Adrenal gland (tissue), 12 donors: ENCODE results near the gene SLC8B1. TPM values are rescaled to one million over a fixed set of nuclear protein-coding genes. Genes with fewer than 3 reads are reported as not detected.

Experiments
- DNase-seq, 7 donors: peaks; one replicate each; pipeline ENCODE4 v3.0.0-alpha.2; 2019 to 2020
- H3K27ac ChIP-seq, 5 donors: fragments of 200-600 bp; sonication (generic) in 4 of 5; 1 replicate in 3 of 5; 2 replicates in 2 of 5; pipeline versions ENCODE4 v1.5.1 to v1.8.0; 2016 to 2020; ENCODE audit warnings: mild to moderate bottlenecking in 1 of 5
- H3K27me3 ChIP-seq: fragments of 200-600 bp; 2 replicates; pipeline ENCODE4 v1.8.0; 2021
- H3K36me3 ChIP-seq, 2 donors: fragments of 200-600 bp; replicated peaks in 1 of 2; 1 replicate in 1 of 2; 2 replicates in 1 of 2; pipeline versions ENCODE4 v1.5.1 to v1.8.0; 2018 to 2022
- H3K4me1 ChIP-seq, 2 donors: fragments of 200-600 bp; replicated peaks in 1 of 2; 1 replicate in 1 of 2; 2 replicates in 1 of 2; pipeline versions ENCODE4 v1.5.1 to v1.8.0; 2018 to 2021
- H3K4me3 ChIP-seq, 4 donors: fragments of 200-600 bp; sonication (generic) in 3 of 4; one replicate each; pipeline ENCODE4 v1.5.1; 2016 to 2018
- H3K9me3 ChIP-seq, 3 donors: fragments of 200-600 bp; sonication (generic) in 1 of 3; replicated peaks in 1 of 3; 1 replicate in 2 of 3; 2 replicates in 1 of 3; pipeline versions ENCODE4 v1.5.1 to v1.8.0; 2016 to 2021
- CTCF ChIP-seq, 6 experiments: fragments of 450-650 bp in 4 of 6; fragments of 200-600 bp in 2 of 6; sonication (generic) in 1 of 6; IDR thresholded peaks; 1 replicate in 5 of 6; 2 replicates in 1 of 6; pipeline versions ENCODE4 v1.5.1 to v1.8.0; 2016 to 2021; ENCODE audit warnings: antibody characterized with exemption in 6 of 6, mild to moderate bottlenecking in 2 of 6, moderate library complexity in 1 of 6
- POLR2A ChIP-seq, 2 donors: fragments of 450-650 bp; IDR thresholded peaks; one replicate each; pipeline ENCODE4 v1.6.1; 2017; ENCODE audit warnings: antibody characterized with exemption in 2 of 2, mild to moderate bottlenecking in 2 of 2, moderate library complexity in 1 of 2
- WGBS, 4 donors: extraction: QIAGEN DNeasy Blood & Tissue Kit in 2 of 4; methylation state at CpG; one replicate each; pipeline versions ENCODE4 v1.1.5 to v1.1.7; 2013 to 2017; 5-methylcytosine and 5-hydroxymethylcytosine counted together
- intact Hi-C, 2 donors: fragments of 100-400 bp; cut with DNase I; formaldehyde crosslinking; loops; one replicate each; pipeline versions ENCODE4 v1.14.1 to v1.15.0; 2022 to 2023
- polyA plus RNA-seq, 3 donors: library from polyadenylated mRNA; stranded (reverse); fragments of 200-250 nt in 2 of 3; fragments of 350-450 nt in 1 of 3; fragmentation: Illumina TruSeq in 1 of 3; extraction: RNeasy Lipid Tissue Mini Kit (QIAGEN cat#74804) in 1 of 3; gene quantifications; one replicate each; pipeline ENCODE4 v1.2.3, GENCODE V29; 2013 to 2014
- total RNA-seq, 9 donors: library from RNA; depleted of rRNA in 4 of 9; stranded (reverse); fragments of >200 nt in 4 of 9; fragments of 120-200 nt in 1 of 9; fragmentation: NEBNext Ultra II Directional in 1 of 9; extraction: Animal tissue kit (Norgen Biotek cat#: 25700) in 1 of 9; gene quantifications; one replicate each; pipeline versions ENCODE4 v1.1.0 to v1.2.4, GENCODE V29; 2013 to 2023
- donor health status: healthy with polysubstance abuse.
- donor health status: Bipolar disorder and iron deficiency.
- donor health status: DM: yes; HTN: yes; CAD: no.
- donor health status: DM: no; HTN: no; CAD: no.
- donor health status: DM: no; HTN: no; CAD: no.
- donor health status: DM: yes; HTN: yes; CAD: no.

The SLC8B1 gene
- total and polyA plus RNA-seq, 12 donors: 67.6 to 288 (median 188) TPM

- intact Hi-C loops: no loop called here
- peak overlapping the region in 3 of 5 donors; percentile 16 to 48 (median 43) for H3K27ac ChIP-seq
- H3K36me3 ChIP-seq: peaks cover 0 to 17% of the 10 kb centered on the region in 2 donors
- H3K9me3 ChIP-seq: no peaks in the 10 kb centered on the region
- no peak for DNase-seq
- H3K27me3 ChIP-seq: no peaks in the 10 kb centered on the region
- TF ChIP-seq POLR2A (IDR thresholded peaks at IDR 0.05): no peak
- TF ChIP-seq CTCF (IDR thresholded peaks at IDR 0.05): no peak
- H3K4me3 ChIP-seq: no peak overlapping the region
- peaks cover 8 to 25% of the 10 kb centered on the region in 2 donors for H3K4me1 ChIP-seq
- 46 to 67% (median 62%) methylated on average over 6 to 10 of the region's 10 CpGs for WGBS, 4 donors
These were observed 82.4 kb downstream of the SLC8B1 start for GRCh38 chr12:113252494-113252893.

- H3K4me1 ChIP-seq: peaks cover 17 to 31% of the 10 kb centered on the region in 2 donors
- 72 to 84% (median 83%) methylated on average over 14 to 16 of the region's 16 CpGs for WGBS, 4 donors
- no peaks in the 10 kb centered on the region for H3K9me3 ChIP-seq
- H3K27me3 ChIP-seq: no peaks in the 10 kb centered on the region
- no peak for DNase-seq
- TF ChIP-seq POLR2A (IDR thresholded peaks at IDR 0.05): no peak
- TF ChIP-seq CTCF (IDR thresholded peaks at IDR 0.05): no peak
- no peak overlapping the region for H3K4me3 ChIP-seq
- H3K27ac ChIP-seq: peak overlapping the region in 2 of 5 donors; percentile 43 to 48
- intact Hi-C loops: no loop called here
- H3K36me3 ChIP-seq: peaks cover 0 to 17% of the 10 kb centered on the region in 2 donors
These were observed 83.4 kb downstream of the SLC8B1 start for GRCh38 chr12:113251404-113252070.

GRCh38 chr12:113250045-113250444 is 84.9 kb downstream of the SLC8B1 start:
- TF ChIP-seq CTCF (IDR thresholded peaks at IDR 0.05) (no peak), POLR2A (IDR thresholded peaks at IDR 0.05) (no peak)
- intact Hi-C loops: no loop called here
- no peaks in the 10 kb centered on the region for H3K9me3 ChIP-seq
- H3K27me3 ChIP-seq: no peaks in the 10 kb centered on the region
- no peak for DNase-seq
- H3K27ac ChIP-seq: peak overlapping the region in 1 of 5 donors; percentile 9
- H3K4me3 ChIP-seq: no peak overlapping the region
- peaks cover 0 to 17% of the 10 kb centered on the region in 2 donors for H3K36me3 ChIP-seq
- WGBS, 4 donors: 87 to 93% (median 92%) methylated on average over 6 of the region's 6 CpGs
- peaks cover 27 to 42% of the 10 kb centered on the region in 2 donors for H3K4me1 ChIP-seq

GRCh38 chr12:113249546-113249945 is 85.4 kb downstream of the SLC8B1 start:
- Histone ChIP-seq H3K4me3 (no peak overlapping the region), H3K4me1 (peaks cover 30 to 43% of the 10 kb centered on the region in 2 donors), H3K27me3 (no peaks in the 10 kb centered on the region), H3K9me3 (no peaks in the 10 kb centered on the region), H3K27ac (no peak overlapping the region), H3K36me3 (peaks cover 0 to 17% of the 10 kb centered on the region in 2 donors)
- peak in 1 of 7 donors; percentile 15 for DNase-seq
- 91 to 93% (median 92%) methylated on average over 12 of the region's 12 CpGs for WGBS, 4 donors
- TF ChIP-seq POLR2A (IDR thresholded peaks at IDR 0.05) (no peak), CTCF (IDR thresholded peaks at IDR 0.05) (no peak)
- intact Hi-C loops: no loop called here
